OCI-LY3 (cell line): ENCODE results near the gene SV2B.

Experiments
- H2AFZ ChIP-seq: fragments of 200-600, 300-600 bp; shearing (Covaris generic); 2 replicates; pipeline ENCODE4 v1.6.0; 2014; ENCODE audit warnings: antibody characterized with exemption, low read depth, low read length
- H3K27ac ChIP-seq: fragments of 200-600, 300-600 bp; sonication (generic); 2 replicates; pipeline ENCODE4 v1.5.1; 2014; ENCODE audit warnings: mild to moderate bottlenecking, low read length, moderate library complexity, mixed read lengths
- H3K27me3 ChIP-seq: fragments of 200-600, 300-600 bp; sonication (generic); 2 replicates; pipeline ENCODE4 v1.6.1; 2014; ENCODE audit warnings: low read depth, low read length, mixed read lengths
- H3K36me3 ChIP-seq: fragments of 200-600, 300-600 bp; sonication (generic); replicated peaks from 2 replicates; pipeline ENCODE3; 2014; ENCODE audit warnings: low read depth, low read length, mixed read lengths
- H3K4me1 ChIP-seq: fragments of 300-600, 200-600 bp; sonication (generic); 2 replicates; pipeline ENCODE4 v1.6.1; 2014; ENCODE audit warnings: low read length, mixed read lengths
- H3K4me2 ChIP-seq: fragments of 200-600, 300-600 bp; sonication (generic); 2 replicates; pipeline ENCODE4 v1.6.1; 2014; ENCODE audit warnings: low read length, mixed read lengths
- H3K4me3 ChIP-seq: fragments of 300-600, 200-600 bp; sonication (generic); 2 replicates; pipeline ENCODE4 v1.5.1; 2014; ENCODE audit warnings: antibody characterized with exemption, mild to moderate bottlenecking, low read length, moderate library complexity
- H3K79me2 ChIP-seq: fragments of 300-600, 200-600 bp; shearing (Covaris generic); 2 replicates; pipeline ENCODE4 v1.6.1; 2014; ENCODE audit warnings: mild to moderate bottlenecking, low read length, mixed read lengths
- H3K9ac ChIP-seq: fragments of 300-600, 200-600 bp; shearing (Covaris generic); 2 replicates; pipeline ENCODE4 v1.6.0; 2014; ENCODE audit warnings: mild to moderate bottlenecking, low read length, moderate library complexity
- H3K9me3 ChIP-seq: fragments of 200-600, 300-600 bp; shearing (Covaris generic); 2 replicates; pipeline ENCODE4 v1.6.1; 2014; ENCODE audit warnings: low read length, mixed read lengths; ENCODE audit not compliant: insufficient read depth
- H4K20me1 ChIP-seq: fragments of 200-600, 300-600 bp; sonication (generic); 2 replicates; pipeline ENCODE4 v1.6.1; 2016; ENCODE audit warnings: low read length, mixed read lengths; ENCODE audit not compliant: insufficient read depth
- EZH2phosphoT487 ChIP-seq: fragments of 200-600 bp; shearing (Covaris generic); IDR thresholded peaks from 2 replicates; pipeline ENCODE4 v1.6.1; 2018; ENCODE audit warnings: antibody characterized with exemption, mixed run types, low read depth
- TF ChIP-seq, protein P1 (sequence below): fragments of 200-600, 300-600 bp; sonication (generic); IDR thresholded peaks from 2 replicates; pipeline ENCODE4 v1.5.1; 2014; ENCODE audit warnings: antibody characterized with exemption, low read length, low read depth

The SV2B gene

DNA sequence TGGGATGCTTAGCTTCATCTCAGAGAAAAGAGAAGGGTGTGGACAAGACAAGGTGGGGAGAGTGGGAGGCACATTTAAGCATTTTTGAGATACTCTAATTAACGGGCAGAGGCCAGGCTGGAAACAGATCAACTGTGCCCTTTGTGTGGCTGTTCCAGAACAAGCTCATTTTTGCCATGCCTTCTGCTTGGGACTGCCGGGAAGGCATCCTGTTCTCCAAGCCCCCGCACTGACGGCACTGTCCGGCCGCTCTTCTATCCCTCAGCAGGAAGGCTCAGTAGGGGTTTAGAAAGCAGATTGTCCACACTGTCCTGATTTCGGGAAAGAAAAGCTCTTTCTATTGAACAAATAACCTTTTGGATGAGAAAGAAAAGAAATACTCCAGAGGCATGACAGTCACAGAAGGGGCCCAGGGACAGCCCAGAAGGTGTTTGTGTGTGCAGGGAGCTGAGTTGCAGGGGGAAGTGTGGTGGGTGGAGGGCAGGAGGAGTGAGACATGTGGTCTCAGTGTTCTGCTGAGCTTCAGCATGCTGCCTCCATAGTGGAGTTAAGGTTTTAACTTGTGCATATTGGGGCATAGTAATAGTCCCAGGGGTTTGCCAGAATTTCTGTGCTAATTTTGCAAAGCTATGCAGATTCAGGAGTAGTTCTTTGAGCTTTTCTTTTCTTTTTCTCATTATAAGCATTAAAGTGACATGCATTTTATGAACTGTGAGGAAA, 27.3 kb downstream of the SV2B start:
- Histone ChIP-seq H3K9me3 (no peaks in the 10 kb centered on the region), H2AFZ (no peak overlapping the region), H3K9ac (no peak overlapping the region), H3K79me2 (no peaks in the 10 kb centered on the region), H3K36me3 (no peaks in the 10 kb centered on the region), H3K27ac (no peak overlapping the region), H3K4me1 (no peaks in the 10 kb centered on the region), H3K4me3 (no peak overlapping the region), H3K4me2 (no peak overlapping the region), H4K20me1 (no peaks in the 10 kb centered on the region), H3K27me3 (peaks cover 57% of the 10 kb centered on the region)
- TF ChIP-seq EZH2phosphoT487 = no peak
- TF ChIP-seq, protein P1, sequence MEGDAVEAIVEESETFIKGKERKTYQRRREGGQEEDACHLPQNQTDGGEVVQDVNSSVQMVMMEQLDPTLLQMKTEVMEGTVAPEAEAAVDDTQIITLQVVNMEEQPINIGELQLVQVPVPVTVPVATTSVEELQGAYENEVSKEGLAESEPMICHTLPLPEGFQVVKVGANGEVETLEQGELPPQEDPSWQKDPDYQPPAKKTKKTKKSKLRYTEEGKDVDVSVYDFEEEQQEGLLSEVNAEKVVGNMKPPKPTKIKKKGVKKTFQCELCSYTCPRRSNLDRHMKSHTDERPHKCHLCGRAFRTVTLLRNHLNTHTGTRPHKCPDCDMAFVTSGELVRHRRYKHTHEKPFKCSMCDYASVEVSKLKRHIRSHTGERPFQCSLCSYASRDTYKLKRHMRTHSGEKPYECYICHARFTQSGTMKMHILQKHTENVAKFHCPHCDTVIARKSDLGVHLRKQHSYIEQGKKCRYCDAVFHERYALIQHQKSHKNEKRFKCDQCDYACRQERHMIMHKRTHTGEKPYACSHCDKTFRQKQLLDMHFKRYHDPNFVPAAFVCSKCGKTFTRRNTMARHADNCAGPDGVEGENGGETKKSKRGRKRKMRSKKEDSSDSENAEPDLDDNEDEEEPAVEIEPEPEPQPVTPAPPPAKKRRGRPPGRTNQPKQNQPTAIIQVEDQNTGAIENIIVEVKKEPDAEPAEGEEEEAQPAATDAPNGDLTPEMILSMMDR = no peak

DNA sequence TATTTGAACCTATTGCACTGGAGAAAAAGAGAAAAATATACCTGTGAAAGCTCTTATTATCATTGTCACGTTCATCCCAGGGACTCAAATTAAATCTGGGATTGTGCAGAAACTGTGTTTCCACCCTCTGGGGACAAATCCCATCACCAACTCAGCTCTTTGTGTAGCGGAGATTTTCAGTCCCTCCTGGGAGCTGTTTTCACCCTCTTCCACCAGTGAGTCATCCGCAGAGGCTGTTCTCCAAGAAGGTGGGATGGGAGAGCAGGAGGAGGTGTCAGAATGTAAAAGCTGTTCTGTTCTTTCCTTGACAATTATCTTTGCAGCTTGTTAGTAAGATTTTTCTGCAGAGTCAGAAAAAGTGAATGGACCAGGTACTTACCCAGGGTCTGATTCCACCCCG, 28.0 kb downstream of the SV2B start:
- H2AFZ ChIP-seq = no peak overlapping the region
- no peaks in the 10 kb centered on the region for H3K36me3 ChIP-seq
- no peaks in the 10 kb centered on the region for H4K20me1 ChIP-seq
- peaks cover 60% of the 10 kb centered on the region for H3K27me3 ChIP-seq
- H3K9me3 ChIP-seq = no peaks in the 10 kb centered on the region
- H3K9ac ChIP-seq = no peak overlapping the region
- no peak overlapping the region for H3K4me3 ChIP-seq
- no peak overlapping the region for H3K27ac ChIP-seq
- TF ChIP-seq, protein P1 = no peak
- TF ChIP-seq EZH2phosphoT487 = no peak
- no peaks in the 10 kb centered on the region for H3K4me1 ChIP-seq
- no peaks in the 10 kb centered on the region for H3K79me2 ChIP-seq
- H3K4me2 ChIP-seq = no peak overlapping the region

DNA sequence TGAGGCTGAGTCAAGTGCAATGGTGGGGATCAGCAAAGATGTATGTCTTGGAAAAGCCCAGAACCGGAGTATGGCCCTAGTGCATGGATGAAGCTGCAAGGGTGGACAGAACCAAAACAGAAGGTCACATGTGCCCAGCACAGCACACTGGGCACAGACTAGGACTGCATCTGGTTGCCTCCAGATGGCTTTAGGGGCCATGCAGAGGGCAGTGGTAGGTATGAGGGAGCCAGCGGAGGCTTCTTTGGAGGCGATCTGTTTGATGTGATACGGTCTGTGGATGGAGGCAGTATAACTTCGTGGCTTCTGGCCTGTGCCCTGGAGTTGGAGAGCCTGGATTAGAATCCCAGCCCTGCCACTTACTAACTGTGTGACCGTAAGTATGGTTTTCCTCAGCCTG, 29.4 kb downstream of the SV2B start:
- no peak for TF ChIP-seq EZH2phosphoT487
- TF ChIP-seq, protein P1 = no peak
- Histone ChIP-seq H3K9ac (no peak overlapping the region), H3K9me3 (no peaks in the 10 kb centered on the region), H2AFZ (no peak overlapping the region), H3K79me2 (no peaks in the 10 kb centered on the region), H3K27ac (no peak overlapping the region), H3K27me3 (peaks cover 52% of the 10 kb centered on the region), H3K36me3 (no peaks in the 10 kb centered on the region), H3K4me3 (no peak overlapping the region), H4K20me1 (no peaks in the 10 kb centered on the region), H3K4me1 (no peaks in the 10 kb centered on the region), H3K4me2 (no peak overlapping the region)

GRCh38 chr15:91132079-91132478, 32.0 kb downstream of the SV2B start:
- H3K4me1 ChIP-seq = peaks cover 11% of the 10 kb centered on the region
- no peak overlapping the region for H3K9ac ChIP-seq
- H3K4me3 ChIP-seq = no peak overlapping the region
- H3K36me3 ChIP-seq = no peaks in the 10 kb centered on the region
- H4K20me1 ChIP-seq = no peaks in the 10 kb centered on the region
- no peaks in the 10 kb centered on the region for H3K79me2 ChIP-seq
- H2AFZ ChIP-seq = no peak overlapping the region
- no peaks in the 10 kb centered on the region for H3K9me3 ChIP-seq
- H3K4me2 ChIP-seq = no peak overlapping the region
- TF ChIP-seq, protein P1 = no peak
- TF ChIP-seq EZH2phosphoT487 = no peak
- peaks cover 44% of the 10 kb centered on the region for H3K27me3 ChIP-seq
- H3K27ac ChIP-seq = no peak overlapping the region
